Endodermal cell (in vitro differentiated cells): ENCODE measurements around the gene UMOD. TPM values are rescaled to one million over a fixed set of nuclear protein-coding genes. Genes with fewer than 3 reads are reported as not detected.

Experiments used
- DNase-seq: peaks from one replicate; pipeline ENCODE4 v3.0.0-alpha.2; 2017
- H3K27ac ChIP-seq: 2 replicates; pipeline ENCODE4 v1.5.1; 2013; ENCODE audit warnings: mild to moderate bottlenecking, low read depth, low read length, moderate library complexity
- H3K27me3 ChIP-seq: 2 replicates; pipeline ENCODE4 v1.6.1; 2013; ENCODE audit warnings: mild to moderate bottlenecking, low read length, moderate library complexity; ENCODE audit not compliant: insufficient read depth, control insufficient read depth, poor library complexity, severe bottlenecking
- H3K36me3 ChIP-seq: 2 replicates; pipeline ENCODE4 v1.7.0; 2013; ENCODE audit warnings: mild to moderate bottlenecking, low read length, moderate library complexity; ENCODE audit not compliant: control insufficient read depth, insufficient read depth
- H3K4me1 ChIP-seq: one replicate; pipeline ENCODE4 v1.7.0; 2013; ENCODE audit warnings: low read length; ENCODE audit not compliant: control insufficient read depth, insufficient read depth
- H3K4me3 ChIP-seq: 2 replicates; pipeline ENCODE4 v1.5.1; 2013; ENCODE audit warnings: mild to moderate bottlenecking, low read length, moderate library complexity
- H3K9ac ChIP-seq: 2 replicates; pipeline ENCODE4 v1.6.1; 2013; ENCODE audit warnings: mild to moderate bottlenecking, low read length, moderate library complexity; ENCODE audit not compliant: poor library complexity, severe bottlenecking; ENCODE audit errors: extremely low read depth
- H3K9me3 ChIP-seq: 2 replicates; pipeline ENCODE4 v1.6.1; 2013; ENCODE audit warnings: mild to moderate bottlenecking, low read length, moderate library complexity; ENCODE audit not compliant: control insufficient read depth
- H3K27ac Mint-ChIP-seq: 2 replicates; pipeline ENCODE4 v1.8.0; 2020; ENCODE audit warnings: mixed read lengths
- H3K27me3 Mint-ChIP-seq: 2 replicates; pipeline ENCODE4 v1.8.0; 2021; ENCODE audit warnings: mild to moderate bottlenecking, mixed read lengths; ENCODE audit not compliant: insufficient read depth
- H3K36me3 Mint-ChIP-seq: 2 replicates; pipeline ENCODE4 v1.8.0; 2020; ENCODE audit warnings: low read depth, mixed read lengths
- H3K4me1 Mint-ChIP-seq: 2 replicates; pipeline ENCODE4 v1.8.0; 2020; ENCODE audit warnings: mixed read lengths
- H3K4me3 Mint-ChIP-seq: 2 replicates; pipeline ENCODE4 v1.8.0; 2020; ENCODE audit warnings: mild to moderate bottlenecking, moderate library complexity, mixed read lengths
- H3K9me3 Mint-ChIP-seq: 2 replicates; pipeline ENCODE4 v1.8.0; 2020; ENCODE audit warnings: mild to moderate bottlenecking, mixed read lengths
- WGBS, 2 experiments: methylation state at CpG; one replicate each; pipeline versions ENCODE4 v1.1.5 to v1.1.7; 2013; ENCODE audit warnings: missing lambda C conversion rate in 2 of 2, mixed read lengths in 1 of 2; ENCODE audit not compliant: insufficient coverage in 1 of 2, insufficient read length in 1 of 2; 5-methylcytosine and 5-hydroxymethylcytosine counted together
- long read RNA-seq, 4 experiments: library from polyadenylated mRNA in 2 of 4; library from RNA in 1 of 4; library from capped mRNA in 1 of 4; stranded (forward) in 3 of 4; unstranded in 1 of 4; transcript quantifications; one replicate each; pipeline ENCODE4 v2.0.0, GENCODE V29; 2020 to 2021; ENCODE audit warnings: inconsistent platforms in 1 of 4
- polyA plus RNA-seq, 2 experiments: library from polyadenylated mRNA; stranded (reverse); fragments of 50-300 nt; gene quantifications; one replicate each; pipeline ENCODE4 v1.2.3, GENCODE V29; 2013
- total RNA-seq, 2 donors: library from RNA; stranded (reverse); fragmentation: NEBNext Ultra II Directional in 1 of 2; extraction: Animal tissue kit (Norgen Biotek cat#: 25700) in 1 of 2; gene quantifications; 2 replicates in 1 of 2; 3 replicates in 1 of 2; pipeline ENCODE4 v1.2.1, GENCODE V29; 2021
- TF ChIP-seq, protein P1 (sequence below): fragments of 200-600 bp; sonication (generic); conservative IDR thresholded peaks from 2 replicates; pipeline ENCODE4 v1.5.0; 2021; ENCODE audit warnings: antibody characterized with exemption, mild to moderate bottlenecking

The UMOD gene
- not detected for total RNA-seq
- not detected for polyA plus RNA-seq (2013, experiment 1 of 2)
- polyA plus RNA-seq (2013, experiment 2 of 2): not detected
- long read RNA-seq, experiment 1: 0 reads
- long read RNA-seq, experiment 2: 0 reads
- long read RNA-seq, experiment 3: 0 reads
- long read RNA-seq, experiment 4: 0 reads

DNA sequence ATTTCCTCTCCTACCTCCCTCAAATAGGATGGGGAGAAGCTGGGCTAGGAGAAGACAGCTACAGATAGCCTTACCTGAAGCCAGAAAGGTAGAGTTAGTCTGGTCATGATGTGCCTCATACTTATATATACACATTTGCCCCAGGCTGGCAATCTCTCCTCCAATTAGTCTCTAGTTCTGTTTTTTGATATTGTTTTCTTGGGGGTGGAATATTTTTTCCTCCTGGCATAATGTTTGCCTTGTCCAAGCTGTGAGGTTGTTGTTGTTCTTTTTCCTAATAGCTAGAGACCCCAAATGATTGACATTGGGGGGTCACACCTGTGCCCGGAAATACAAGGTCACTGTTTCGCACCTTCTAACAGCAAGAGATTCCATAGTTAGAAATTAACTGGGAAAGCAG lies at the start of gene UMOD:
TSS of gene UMOD (minus strand) at position 101 of the 400 bp plus-strand sequence. CDS start 1,978 bp downstream, outside the sequence.
- Mint-ChIP-seq H3K9me3 (peaks cover 7% of the 10 kb centered on the region), H3K4me3 (no peak within 1 kb of the TSS), H3K27me3 (peaks cover 6% of the 10 kb centered on the region)

DNA sequence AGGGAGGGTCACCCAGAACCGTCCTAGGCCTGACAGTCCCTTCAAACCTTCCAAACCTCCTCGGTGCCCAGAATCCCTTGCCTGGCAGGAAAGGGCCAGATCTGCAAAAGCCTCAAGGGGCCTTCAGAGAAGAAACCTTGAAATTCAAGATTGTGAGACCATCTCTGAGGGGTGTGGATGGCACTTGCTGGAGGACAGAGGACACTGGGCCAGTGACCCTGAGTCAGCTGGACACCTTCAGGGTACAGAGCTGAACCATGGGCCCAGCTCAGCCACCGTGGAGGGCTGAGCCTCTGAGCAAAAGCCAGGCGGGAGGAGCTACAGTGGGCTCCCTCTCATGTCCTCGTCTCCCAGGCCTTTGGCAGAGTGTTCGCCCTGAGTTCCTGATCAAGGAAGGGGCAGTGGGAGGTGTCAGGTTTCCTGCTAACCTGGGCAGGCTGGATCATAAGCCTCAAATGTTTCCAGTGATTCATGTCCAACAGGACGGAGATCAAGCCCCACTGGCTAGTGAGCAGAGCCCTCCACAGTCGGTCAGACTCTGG lies 49.0 kb upstream of the UMOD start:
- no peak overlapping the region for H3K9ac ChIP-seq
- H3K27me3 ChIP-seq: no peaks in the 10 kb centered on the region
- no peak overlapping the region for H3K27ac ChIP-seq
- Mint-ChIP-seq H3K9me3 (no peaks in the 10 kb centered on the region), H3K27ac (no peak overlapping the region), H3K27me3 (no peaks in the 10 kb centered on the region), H3K36me3 (no peaks in the 10 kb centered on the region), H3K4me3 (no peak overlapping the region), H3K4me1 (no peaks in the 10 kb centered on the region)
- peak; percentile 44 for DNase-seq
- H3K9me3 ChIP-seq: no peaks in the 10 kb centered on the region
- H3K4me3 ChIP-seq: no peak overlapping the region
- no peaks in the 10 kb centered on the region for H3K4me1 ChIP-seq
- H3K36me3 ChIP-seq: no peaks in the 10 kb centered on the region
- TF ChIP-seq, protein P1, sequence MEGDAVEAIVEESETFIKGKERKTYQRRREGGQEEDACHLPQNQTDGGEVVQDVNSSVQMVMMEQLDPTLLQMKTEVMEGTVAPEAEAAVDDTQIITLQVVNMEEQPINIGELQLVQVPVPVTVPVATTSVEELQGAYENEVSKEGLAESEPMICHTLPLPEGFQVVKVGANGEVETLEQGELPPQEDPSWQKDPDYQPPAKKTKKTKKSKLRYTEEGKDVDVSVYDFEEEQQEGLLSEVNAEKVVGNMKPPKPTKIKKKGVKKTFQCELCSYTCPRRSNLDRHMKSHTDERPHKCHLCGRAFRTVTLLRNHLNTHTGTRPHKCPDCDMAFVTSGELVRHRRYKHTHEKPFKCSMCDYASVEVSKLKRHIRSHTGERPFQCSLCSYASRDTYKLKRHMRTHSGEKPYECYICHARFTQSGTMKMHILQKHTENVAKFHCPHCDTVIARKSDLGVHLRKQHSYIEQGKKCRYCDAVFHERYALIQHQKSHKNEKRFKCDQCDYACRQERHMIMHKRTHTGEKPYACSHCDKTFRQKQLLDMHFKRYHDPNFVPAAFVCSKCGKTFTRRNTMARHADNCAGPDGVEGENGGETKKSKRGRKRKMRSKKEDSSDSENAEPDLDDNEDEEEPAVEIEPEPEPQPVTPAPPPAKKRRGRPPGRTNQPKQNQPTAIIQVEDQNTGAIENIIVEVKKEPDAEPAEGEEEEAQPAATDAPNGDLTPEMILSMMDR: no peak
- WGBS, 2 experiments: 87 to 100% methylated on average over 2 to 8 of the region's 8 CpGs

More for the DNA sequence above, at the start of gene UMOD:
- no peak within 1 kb of the TSS for H3K27ac Mint-ChIP-seq
- H3K9ac ChIP-seq: no peak within 1 kb of the TSS
- H3K27ac ChIP-seq: no peak within 1 kb of the TSS
- no peak for DNase-seq
- H3K36me3 ChIP-seq: no peaks in the 10 kb centered on the region
- no peaks in the 10 kb centered on the region for H3K27me3 ChIP-seq
- H3K4me1 ChIP-seq: no peaks in the 10 kb centered on the region
- H3K4me3 ChIP-seq: no peak within 1 kb of the TSS
- TF ChIP-seq, protein P1: no peak
- H3K36me3 Mint-ChIP-seq: no peaks in the 10 kb centered on the region
- 84 to 95% methylated on average over 2 of the region's 2 CpGs for WGBS, 2 experiments
- H3K9me3 ChIP-seq: peaks cover 7% of the 10 kb centered on the region
- H3K4me1 Mint-ChIP-seq: peaks cover 2% of the 10 kb centered on the region

DNA sequence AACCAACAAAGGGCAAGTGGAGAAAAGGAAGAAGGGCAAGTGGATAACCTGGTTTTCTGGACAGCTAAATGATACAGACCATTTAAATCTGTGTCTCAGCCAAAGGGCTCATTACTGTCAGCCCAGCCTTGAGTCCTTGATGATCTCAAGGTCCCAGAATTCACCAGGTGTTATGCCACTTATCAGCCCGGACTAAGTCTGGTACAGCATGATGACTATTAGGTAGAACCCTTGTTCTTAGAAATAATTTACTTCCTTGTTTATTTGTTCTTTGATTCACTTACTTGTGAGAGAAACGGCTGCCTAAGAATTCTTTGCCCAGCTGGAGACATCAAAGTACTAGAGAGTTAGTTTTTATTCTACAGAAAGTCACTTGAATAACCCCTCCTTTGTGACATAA lies 48.6 kb upstream of the UMOD start:
- no peak overlapping the region for H3K9ac ChIP-seq
- Mint-ChIP-seq H3K9me3 (no peaks in the 10 kb centered on the region), H3K4me3 (no peak overlapping the region), H3K4me1 (no peaks in the 10 kb centered on the region), H3K27me3 (no peaks in the 10 kb centered on the region), H3K36me3 (no peaks in the 10 kb centered on the region), H3K27ac (no peak overlapping the region)
- H3K36me3 ChIP-seq: no peaks in the 10 kb centered on the region
- no peaks in the 10 kb centered on the region for H3K9me3 ChIP-seq
- H3K27me3 ChIP-seq: no peaks in the 10 kb centered on the region
- WGBS, 2 experiments: 91 to 100% methylated on average over 1 to 2 of the region's 2 CpGs
- TF ChIP-seq, protein P1: no peak
- H3K4me1 ChIP-seq: no peaks in the 10 kb centered on the region
- no peak overlapping the region for H3K4me3 ChIP-seq
- H3K27ac ChIP-seq: no peak overlapping the region
- no peak for DNase-seq
